Measurements from ENCODE around the gene PPL. TPM values are rescaled to one million over a fixed set of nuclear protein-coding genes. Genes with fewer than 3 reads are reported as not detected.
"Not testable (repeated sequence)": the region's sequence is repeated elsewhere in the genome, so short reads cannot be mapped to it uniquely, and the experiment has no call there.

The PPL gene
- total and polyA plus RNA-seq, 9 donors: 0.53 to 18.3 (median 1.1) TPM

- Histone ChIP-seq H3K9me3 (replicated peaks; ENCODE audit: control insufficient read depth, low read depth, low read length) (no peaks in the 10 kb centered on the region), H3K27ac (ENCODE audit: low read length) (no peak overlapping the region), H3K4me3 (ENCODE audit: low read length) (peak overlapping the region; percentile 18), H3K4me1 (ENCODE audit: control insufficient read depth, insufficient read depth, low read length) (peaks cover 16% of the 10 kb centered on the region), H3K36me3 (ENCODE audit: control insufficient read depth, insufficient read depth, low read length) (no peaks in the 10 kb centered on the region), H3K27me3 (ENCODE audit: control insufficient read depth, insufficient read depth, low read length) (peaks cover 19% of the 10 kb centered on the region)
- WGBS (ENCODE audit: insufficient coverage): 43% methylated on average over 26 of the region's 29 CpGs
- DNase-seq: no peak
These were observed 21.8 kb upstream of the PPL start for GRCh38 chr16:4958510-4959438.

GRCh38 chr16:4957720-4958509, 21.0 kb upstream of the PPL start, which contains the start of gene SEC14L5:
Gene SEC14L5, plus strand, starts transcription at chr16:4958330. Its CDS starts 994 bp downstream, at chr16:4959324.
- WGBS (ENCODE audit: insufficient coverage): under 1% methylated on average over 56 of the region's 56 CpGs
- H3K4me3 ChIP-seq (ENCODE audit: low read length): peak within 1 kb of the TSS; percentile 41
- peaks cover 19% of the 10 kb centered on the region for H3K27me3 ChIP-seq (ENCODE audit: control insufficient read depth, insufficient read depth, low read length)
- no peaks in the 10 kb centered on the region for H3K36me3 ChIP-seq (ENCODE audit: control insufficient read depth, insufficient read depth, low read length)
- DNase-seq: peak; percentile 96
- peaks cover 16% of the 10 kb centered on the region for H3K4me1 ChIP-seq (ENCODE audit: control insufficient read depth, insufficient read depth, low read length)
- H3K27ac ChIP-seq (ENCODE audit: low read length): no peak within 1 kb of the TSS
- no peaks in the 10 kb centered on the region for H3K9me3 ChIP-seq (replicated peaks; ENCODE audit: control insufficient read depth, low read depth, low read length)

GRCh38 chr16:4957420-4957719, 20.4 kb upstream of the PPL start:
- Histone ChIP-seq H3K27ac (ENCODE audit: low read length) (no peak overlapping the region), H3K4me1 (ENCODE audit: control insufficient read depth, insufficient read depth, low read length) (peaks cover 16% of the 10 kb centered on the region), H3K27me3 (ENCODE audit: control insufficient read depth, insufficient read depth, low read length) (peaks cover 19% of the 10 kb centered on the region), H3K36me3 (ENCODE audit: control insufficient read depth, insufficient read depth, low read length) (no peaks in the 10 kb centered on the region), H3K4me3 (ENCODE audit: low read length) (peak overlapping the region; percentile 41), H3K9me3 (replicated peaks; ENCODE audit: control insufficient read depth, low read depth, low read length) (no peaks in the 10 kb centered on the region)
- 21% methylated on average over 8 of the region's 10 CpGs for WGBS (ENCODE audit: insufficient coverage)
- DNase-seq: no peak

GRCh38 chr16:4954714-4955113, 17.8 kb upstream of the PPL start:
- DNase-seq: no peak
- no peak overlapping the region for H3K4me3 ChIP-seq (ENCODE audit: low read length)
- H3K27me3 ChIP-seq (ENCODE audit: control insufficient read depth, insufficient read depth, low read length): peaks cover 10% of the 10 kb centered on the region
- H3K4me1 ChIP-seq (ENCODE audit: control insufficient read depth, insufficient read depth, low read length): peaks cover 16% of the 10 kb centered on the region
- no peaks in the 10 kb centered on the region for H3K9me3 ChIP-seq (replicated peaks; ENCODE audit: control insufficient read depth, low read depth, low read length)
- 93% methylated on average over 1 of the region's 1 CpG for WGBS (ENCODE audit: insufficient coverage)
- H3K27ac ChIP-seq (ENCODE audit: low read length): no peak overlapping the region
- no peaks in the 10 kb centered on the region for H3K36me3 ChIP-seq (ENCODE audit: control insufficient read depth, insufficient read depth, low read length)

GRCh38 chr16:4951583-4951982, 14.6 kb upstream of the PPL start:
- not testable (repeated sequence) for H3K36me3 ChIP-seq (ENCODE audit: control insufficient read depth, insufficient read depth, low read length); DNase-seq; H3K4me1 ChIP-seq (ENCODE audit: control insufficient read depth, insufficient read depth, low read length); H3K27me3 ChIP-seq (ENCODE audit: control insufficient read depth, insufficient read depth, low read length); H3K4me3 ChIP-seq (ENCODE audit: low read length); H3K27ac ChIP-seq (ENCODE audit: low read length); H3K9me3 ChIP-seq (replicated peaks; ENCODE audit: control insufficient read depth, low read depth, low read length)
- 80% methylated on average over 2 of the region's 3 CpGs for WGBS (ENCODE audit: insufficient coverage)

GRCh38 chr16:4949986-4950385, 13.0 kb upstream of the PPL start:
- H3K27ac ChIP-seq (ENCODE audit: low read length): no peak overlapping the region
- WGBS (ENCODE audit: insufficient coverage): 25% methylated on average over 2 of the region's 10 CpGs
- H3K9me3 ChIP-seq (replicated peaks; ENCODE audit: control insufficient read depth, low read depth, low read length): no peaks in the 10 kb centered on the region
- H3K4me1 ChIP-seq (ENCODE audit: control insufficient read depth, insufficient read depth, low read length): peaks cover 9% of the 10 kb centered on the region
- H3K36me3 ChIP-seq (ENCODE audit: control insufficient read depth, insufficient read depth, low read length): no peaks in the 10 kb centered on the region
- H3K4me3 ChIP-seq (ENCODE audit: low read length): no peak overlapping the region
- DNase-seq: no peak
- peaks cover 3% of the 10 kb centered on the region for H3K27me3 ChIP-seq (ENCODE audit: control insufficient read depth, insufficient read depth, low read length)

- DNase-seq: no peak
- Histone ChIP-seq H3K4me3 (ENCODE audit: low read length) (no peak overlapping the region), H3K36me3 (ENCODE audit: control insufficient read depth, insufficient read depth, low read length) (no peaks in the 10 kb centered on the region), H3K4me1 (ENCODE audit: control insufficient read depth, insufficient read depth, low read length) (peaks cover 18% of the 10 kb centered on the region), H3K27me3 (ENCODE audit: control insufficient read depth, insufficient read depth, low read length) (no peaks in the 10 kb centered on the region), H3K9me3 (replicated peaks; ENCODE audit: control insufficient read depth, low read depth, low read length) (no peaks in the 10 kb centered on the region), H3K27ac (ENCODE audit: low read length) (no peak overlapping the region)
- WGBS (ENCODE audit: insufficient coverage): 60% methylated on average over 15 of the region's 16 CpGs
These were observed 12.2 kb upstream of the PPL start for GRCh38 chr16:4948903-4949766.

GRCh38 chr16:4947722-4948503, 11.0 kb upstream of the PPL start:
- H3K4me3 ChIP-seq (ENCODE audit: low read length): no peak overlapping the region
- WGBS (ENCODE audit: insufficient coverage): 25% methylated on average over 9 of the region's 16 CpGs
- DNase-seq: no peak
- H3K9me3 ChIP-seq (replicated peaks; ENCODE audit: control insufficient read depth, low read depth, low read length): no peaks in the 10 kb centered on the region
- no peak overlapping the region for H3K27ac ChIP-seq (ENCODE audit: low read length)
- H3K36me3 ChIP-seq (ENCODE audit: control insufficient read depth, insufficient read depth, low read length): no peaks in the 10 kb centered on the region
- H3K27me3 ChIP-seq (ENCODE audit: control insufficient read depth, insufficient read depth, low read length): no peaks in the 10 kb centered on the region
- H3K4me1 ChIP-seq (ENCODE audit: control insufficient read depth, insufficient read depth, low read length): peaks cover 30% of the 10 kb centered on the region

- no peaks in the 10 kb centered on the region for H3K36me3 ChIP-seq (ENCODE audit: control insufficient read depth, insufficient read depth, low read length)
- no peaks in the 10 kb centered on the region for H3K9me3 ChIP-seq (replicated peaks; ENCODE audit: control insufficient read depth, low read depth, low read length)
- H3K27me3 ChIP-seq (ENCODE audit: control insufficient read depth, insufficient read depth, low read length): no peaks in the 10 kb centered on the region
- no peak overlapping the region for H3K27ac ChIP-seq (ENCODE audit: low read length)
- peaks cover 37% of the 10 kb centered on the region for H3K4me1 ChIP-seq (ENCODE audit: control insufficient read depth, insufficient read depth, low read length)
- DNase-seq: no peak
- no peak overlapping the region for H3K4me3 ChIP-seq (ENCODE audit: low read length)
These were observed 10.0 kb upstream of the PPL start for GRCh38 chr16:4946917-4947316.

Data from muscle of leg (tissue), 11 donors.